ENCODE data around the gene ACTG2. TPM values are rescaled to one million over a fixed set of nuclear protein-coding genes. Genes with fewer than 3 reads are reported as not detected.
"Not testable (repeated sequence)": the region's sequence is repeated elsewhere in the genome, so short reads cannot be mapped to it uniquely, and the experiment has no call there.

ACTG2 gene
- total RNA-seq, 2 donors from 2014 or later = 12.1 to 13.5 TPM

- intact Hi-C loops (cut with DNase I) = loop anchor here in 1 of 2 donors (5.0 kb wide), 1 partner anchor 221 kb away; the partner anchor contains the start of gene BOLA3
- ATAC-seq (peak; percentile 100), DNase-seq (peak; percentile 99)
These were observed 33.9 kb downstream of the ACTG2 start, which contains the start of gene DGUOK for GRCh38 chr2:73926493-73927327. TSS of gene DGUOK (plus strand) at chr2:73926880. CDS start at chr2:73926911, 31 bp downstream.

- no peak for ATAC-seq
- intact Hi-C loops (cut with DNase I) = loop anchor here in 1 of 2 donors (5.0 kb wide), 1 partner anchor 220 kb away; the partner anchor contains the start of gene BOLA3
- DNase-seq = no peak
These were observed 34.5 kb downstream of the ACTG2 start for GRCh38 chr2:73927344-73927743.

- ATAC-seq (no peak), DNase-seq (no peak)
- intact Hi-C loops (cut with DNase I) = loop anchor here in 1 of 2 donors (5.0 kb wide), 1 partner anchor 218 kb away; the partner anchor contains the start of gene BOLA3
These were observed 36.1 kb downstream of the ACTG2 start for GRCh38 chr2:73928963-73929347.

- DNase-seq (no peak), ATAC-seq (no peak)
- intact Hi-C loops (cut with DNase I) = no loop called here
These were observed 37.6 kb downstream of the ACTG2 start for GRCh38 chr2:73930386-73930785.

- intact Hi-C loops (cut with DNase I) = no loop called here
- peak in 1 of 2 donors; percentile 78 for ATAC-seq
- no peak for DNase-seq
These were observed 39.0 kb downstream of the ACTG2 start for GRCh38 chr2:73931531-73932500.

GRCh38 chr2:73933194-73933593, 40.4 kb downstream of the ACTG2 start:
- DNase-seq (no peak), ATAC-seq (no peak)
- intact Hi-C loops (cut with DNase I) = no loop called here

GRCh38 chr2:73935641-73936040, 42.8 kb downstream of the ACTG2 start:
- ATAC-seq (no peak), DNase-seq (no peak)
- intact Hi-C loops (cut with DNase I) = no loop called here

GRCh38 chr2:73937103-73937885, 44.5 kb downstream of the ACTG2 start:
- ATAC-seq (no peak), DNase-seq (no peak)
- intact Hi-C loops (cut with DNase I) = no loop called here

- DNase-seq (no peak), ATAC-seq (no peak)
- intact Hi-C loops (cut with DNase I) = no loop called here
These were observed 45.1 kb downstream of the ACTG2 start for GRCh38 chr2:73937899-73938298.

GRCh38 chr2:73938718-73939352, 46.0 kb downstream of the ACTG2 start:
- ATAC-seq (no peak), DNase-seq (no peak)
- intact Hi-C loops (cut with DNase I) = no loop called here

- intact Hi-C loops (cut with DNase I) = no loop called here
- no peak for DNase-seq
- peak; percentile 83 to 91 for ATAC-seq
These were observed 46.6 kb downstream of the ACTG2 start for GRCh38 chr2:73939419-73939818.

- intact Hi-C loops (cut with DNase I); ATAC-seq; DNase-seq: not testable (repeated sequence)
These were observed 47.3 kb downstream of the ACTG2 start for GRCh38 chr2:73940066-73940465.

- no peak for ATAC-seq
- intact Hi-C loops (cut with DNase I) = no loop called here
- no peak for DNase-seq
These were observed 49.9 kb downstream of the ACTG2 start for GRCh38 chr2:73942664-73943063.

- DNase-seq (no peak), ATAC-seq (no peak)
- intact Hi-C loops (cut with DNase I) = no loop called here
These were observed 51.9 kb downstream of the ACTG2 start for GRCh38 chr2:73944714-73945113.

- intact Hi-C loops (cut with DNase I) = no loop called here
- ATAC-seq (no peak), DNase-seq (no peak)
These were observed 53.4 kb downstream of the ACTG2 start for GRCh38 chr2:73946215-73946614.

GRCh38 chr2:73946666-73947065, 53.9 kb downstream of the ACTG2 start:
- ATAC-seq (no peak), DNase-seq (no peak)
- intact Hi-C loops (cut with DNase I) = no loop called here

- no peak for DNase-seq
- no peak for ATAC-seq
- intact Hi-C loops (cut with DNase I) = no loop called here
These were observed 54.7 kb downstream of the ACTG2 start for GRCh38 chr2:73947412-73948018.

- DNase-seq (no peak), ATAC-seq (no peak)
- intact Hi-C loops (cut with DNase I) = no loop called here
These were observed 57.0 kb downstream of the ACTG2 start for GRCh38 chr2:73949802-73950201.
